Bone marrow (tissue), 2 donors: ENCODE results near the gene NES.

Source experiments
- DNase-seq, 2 donors: peaks; one replicate each; lab custom pipeline; 2025; lab: John Stamatoyannopoulos, UW

The NES gene

DNA sequence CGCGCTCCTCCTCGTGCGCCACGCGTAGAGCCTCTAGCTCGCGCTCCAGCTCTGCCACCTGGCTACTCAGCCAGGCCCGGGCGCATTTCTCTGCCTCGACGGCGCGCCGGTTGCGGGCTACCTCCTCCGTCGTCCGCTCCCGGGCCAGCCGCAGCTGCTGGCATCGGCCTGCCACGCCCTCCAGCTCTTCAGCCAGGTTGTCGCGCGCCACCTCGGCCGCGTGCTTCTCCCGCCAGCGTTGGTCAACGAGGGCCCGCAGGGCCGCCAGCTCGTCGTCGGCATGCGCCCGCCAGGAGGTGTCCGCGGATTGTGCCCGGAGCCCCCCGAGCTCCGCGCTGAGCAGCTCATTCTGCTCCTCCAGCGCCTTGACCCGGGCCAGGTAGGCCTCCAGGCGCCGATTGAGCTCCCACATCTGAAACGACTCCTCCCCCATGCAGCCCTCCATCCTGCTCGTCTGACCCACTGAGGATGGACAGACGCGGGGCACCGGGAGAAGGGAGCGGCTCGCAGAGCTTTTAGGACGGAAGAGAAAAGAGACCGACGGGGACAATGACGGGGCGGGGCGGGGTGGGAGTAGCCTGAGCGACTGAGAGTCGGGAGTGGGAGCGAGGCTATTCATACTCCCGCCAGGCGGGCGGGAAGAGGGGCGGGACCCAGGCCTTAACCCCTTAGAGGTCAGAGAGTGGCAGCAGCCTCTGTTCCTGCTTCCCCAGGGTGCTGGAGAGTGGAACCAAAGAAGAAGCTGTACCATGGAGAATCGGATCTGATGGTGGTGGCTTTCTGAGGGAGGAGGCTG, at the start of gene NES:
NES (minus strand) TSS at position 588 of the 796 bp plus-strand sequence; CDS start at position 445, 143 bp downstream.
- no peak for DNase-seq

DNA sequence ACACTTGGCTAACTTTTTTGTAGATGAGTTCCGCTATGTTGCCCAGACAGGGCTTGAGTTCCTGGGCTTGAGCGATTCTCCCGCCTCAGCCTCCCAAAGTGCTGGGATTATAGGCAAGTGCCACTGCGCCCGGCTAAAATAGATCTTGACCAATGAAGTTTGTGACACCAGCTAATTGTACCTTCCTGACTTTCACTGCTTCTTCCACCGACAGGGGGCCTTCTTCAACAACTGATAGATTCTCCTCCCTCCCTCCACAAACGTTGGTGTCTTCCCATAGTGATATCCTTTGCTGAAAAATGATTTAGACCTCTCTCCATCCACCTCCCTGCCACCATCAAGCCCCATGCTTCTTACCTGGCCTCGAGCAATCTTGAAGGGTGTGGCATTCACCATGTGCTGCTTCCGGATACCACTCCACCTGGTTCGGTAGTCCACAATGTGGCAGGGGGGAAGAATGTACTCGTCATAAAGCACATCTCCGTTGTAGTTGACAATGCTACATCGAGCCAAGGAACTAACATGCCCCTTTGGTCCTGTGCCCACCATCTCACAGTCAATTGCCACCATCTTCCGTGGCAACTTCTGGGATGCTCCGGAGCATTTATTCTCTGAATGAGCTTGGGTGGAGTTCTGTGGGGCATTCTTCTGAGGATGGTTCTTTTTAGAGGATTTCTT, 49.5 kb upstream of the NES start:
- DNase-seq = peak in 1 of 2 donors; percentile 26

- peak; percentile 70 to 79 for DNase-seq
Measured at GRCh38 chr1:156725683-156726280, 48.6 kb upstream of the NES start.

DNA sequence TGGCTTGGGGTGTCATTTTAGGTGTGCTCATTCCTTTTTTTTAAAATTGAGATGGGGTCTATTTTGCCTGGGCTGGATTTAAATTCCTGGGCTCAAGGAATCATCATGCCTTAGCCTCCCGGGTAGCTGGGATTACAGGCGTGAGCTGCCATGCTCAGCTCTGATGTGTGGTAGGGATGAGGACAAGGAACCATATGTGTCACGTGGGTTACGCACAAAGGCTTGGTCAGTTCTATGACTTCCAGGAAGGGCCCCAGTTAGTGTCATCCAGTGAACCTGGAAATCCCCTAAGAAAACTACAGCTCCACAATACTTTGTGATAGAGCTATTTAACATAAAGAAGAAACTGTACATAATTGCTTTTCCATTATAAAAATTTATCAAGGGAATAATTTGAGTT, 44.3 kb upstream of the NES start:
- no peak for DNase-seq

DNA sequence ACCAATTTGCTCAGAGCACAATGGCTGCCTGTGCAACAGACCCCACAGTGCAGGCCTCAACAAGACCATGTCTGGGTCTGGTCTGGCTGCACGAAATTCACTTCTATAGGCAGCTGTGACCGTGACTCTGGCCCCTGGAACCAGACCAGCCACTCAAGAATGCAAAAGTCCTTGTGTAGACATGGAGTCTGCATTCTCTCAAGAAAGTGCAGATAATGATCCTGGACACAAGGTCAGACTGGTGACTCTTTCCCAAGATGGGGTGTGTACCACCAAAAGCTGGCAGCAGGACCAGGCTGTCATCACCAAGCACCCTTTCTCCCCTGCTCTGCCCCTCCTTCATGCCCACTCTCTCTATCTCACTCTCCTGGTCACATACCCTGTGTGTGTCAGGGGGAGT, 43.9 kb upstream of the NES start:
- no peak for DNase-seq

- no peak for DNase-seq
Measured at GRCh38 chr1:156717351-156717750, 40.1 kb upstream of the NES start.

DNA sequence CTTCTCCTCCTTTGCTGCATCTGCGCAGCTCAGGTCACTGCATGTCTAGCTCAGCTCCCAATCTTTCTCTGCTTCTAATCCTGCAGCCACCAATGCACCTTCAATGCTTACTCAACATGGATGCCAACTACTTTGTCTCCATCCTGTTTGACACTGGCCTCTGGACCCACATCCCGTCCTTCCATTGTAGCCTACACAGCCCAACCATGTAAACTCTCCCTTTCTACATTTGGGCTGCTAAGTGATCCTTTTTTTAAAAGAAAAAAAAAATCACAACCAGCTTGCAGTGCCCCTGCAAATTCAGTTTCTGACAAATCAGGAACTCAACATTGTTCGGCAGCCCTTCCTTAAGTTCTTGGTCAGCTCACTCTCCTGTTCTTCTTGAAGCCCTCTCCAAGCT, 37.6 kb upstream of the NES start:
- no peak for DNase-seq

DNA sequence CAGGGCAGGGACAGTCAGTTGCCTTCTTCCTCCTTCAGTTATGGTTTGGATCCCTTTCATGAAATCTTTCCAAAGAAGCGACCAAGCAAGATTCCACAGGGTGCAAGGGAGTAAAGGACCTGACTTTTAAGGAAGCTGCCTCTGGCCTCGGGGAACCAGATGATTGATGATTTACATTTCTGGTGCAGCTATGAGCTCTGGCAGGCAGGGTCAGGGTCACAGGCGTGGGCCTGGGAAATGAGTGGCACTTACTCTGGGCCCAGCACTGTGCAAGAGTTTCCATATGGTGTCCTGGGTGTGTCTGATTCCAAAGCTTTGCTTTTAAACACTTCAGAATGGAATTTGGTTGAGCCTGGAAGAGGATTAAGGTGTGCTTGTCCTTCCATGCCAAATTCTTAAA, 35.4 kb upstream of the NES start:
- no peak for DNase-seq

GRCh38 chr1:156711011-156711817, 34.0 kb upstream of the NES start:
- no peak for DNase-seq

DNA sequence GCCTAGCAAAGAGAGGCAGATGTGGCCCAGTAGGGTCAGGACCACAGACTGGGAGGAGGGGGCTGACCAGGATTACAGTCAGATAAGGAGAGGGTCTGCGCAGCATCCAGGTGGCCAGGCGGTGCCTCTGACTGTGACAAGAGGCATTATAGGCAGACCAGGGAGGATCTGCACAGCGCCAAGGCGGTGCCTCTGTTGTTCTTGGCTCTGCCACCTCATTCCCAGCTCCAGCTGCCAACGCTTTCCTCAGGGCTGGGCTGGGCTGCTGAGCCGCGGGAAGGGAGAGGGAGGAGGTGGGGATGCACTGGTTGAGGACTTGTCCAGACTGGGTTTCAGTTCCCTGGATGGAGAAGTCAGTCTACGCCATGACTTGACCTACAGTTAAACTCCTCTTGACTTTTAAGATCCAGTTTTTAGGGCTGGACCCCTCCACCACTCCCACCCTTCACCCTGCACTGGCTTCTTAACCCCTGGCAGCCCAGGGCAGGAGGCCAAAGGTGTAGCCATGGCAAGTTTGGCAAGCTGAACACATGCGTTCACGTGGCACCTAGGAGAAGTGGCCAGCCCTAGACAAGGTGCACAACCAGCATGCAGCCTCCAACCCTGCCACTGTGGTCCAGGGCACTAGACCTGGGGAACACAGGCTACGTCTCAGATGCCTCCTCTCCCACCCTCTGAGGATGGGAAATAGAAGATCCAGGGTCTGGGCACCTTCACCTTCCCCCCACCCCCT, 32.7 kb upstream of the NES start:
- DNase-seq = no peak

DNA sequence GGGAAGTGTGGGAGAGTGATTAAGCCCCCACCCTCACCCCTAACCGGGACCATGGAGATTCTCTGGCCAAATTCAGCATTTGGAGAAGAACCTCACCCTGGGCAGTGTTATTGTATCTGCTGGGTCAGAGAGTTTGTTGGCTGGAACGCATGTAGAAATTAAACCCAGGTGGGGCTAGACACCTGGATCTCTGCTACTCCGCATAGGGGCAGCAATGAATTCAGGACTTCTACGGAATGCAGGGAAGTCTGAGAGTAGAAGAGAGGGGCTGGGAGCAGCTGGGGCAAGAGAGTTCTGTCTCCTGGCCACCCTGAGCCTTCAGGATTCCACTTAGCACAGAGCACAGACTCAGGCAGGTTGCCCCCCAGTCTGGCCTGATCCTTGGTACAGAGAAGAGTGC, 31.8 kb upstream of the NES start:
- DNase-seq = no peak

DNA sequence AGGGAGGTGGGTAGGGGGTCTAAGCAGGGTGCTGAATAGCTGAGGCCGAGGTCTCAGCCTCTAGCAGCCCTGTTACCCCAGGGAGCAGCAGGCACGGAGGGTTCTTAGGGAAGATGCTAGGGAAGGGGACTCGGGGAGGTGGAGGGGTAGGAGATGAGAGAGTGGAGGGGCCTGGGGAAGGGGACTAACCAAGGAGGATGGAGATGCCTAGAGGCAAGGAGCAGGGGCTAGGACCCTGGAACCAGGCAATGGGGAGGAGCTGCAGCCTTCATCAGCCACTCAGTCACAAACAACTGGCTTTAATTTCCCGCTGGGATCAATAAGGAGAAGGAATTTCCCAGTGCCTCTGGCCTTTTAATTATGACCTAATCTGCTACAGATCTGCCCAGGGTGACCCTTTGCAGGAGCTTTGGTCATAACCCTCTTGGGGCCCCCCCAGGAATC, 31.0 kb upstream of the NES start:
- no peak for DNase-seq

DNA sequence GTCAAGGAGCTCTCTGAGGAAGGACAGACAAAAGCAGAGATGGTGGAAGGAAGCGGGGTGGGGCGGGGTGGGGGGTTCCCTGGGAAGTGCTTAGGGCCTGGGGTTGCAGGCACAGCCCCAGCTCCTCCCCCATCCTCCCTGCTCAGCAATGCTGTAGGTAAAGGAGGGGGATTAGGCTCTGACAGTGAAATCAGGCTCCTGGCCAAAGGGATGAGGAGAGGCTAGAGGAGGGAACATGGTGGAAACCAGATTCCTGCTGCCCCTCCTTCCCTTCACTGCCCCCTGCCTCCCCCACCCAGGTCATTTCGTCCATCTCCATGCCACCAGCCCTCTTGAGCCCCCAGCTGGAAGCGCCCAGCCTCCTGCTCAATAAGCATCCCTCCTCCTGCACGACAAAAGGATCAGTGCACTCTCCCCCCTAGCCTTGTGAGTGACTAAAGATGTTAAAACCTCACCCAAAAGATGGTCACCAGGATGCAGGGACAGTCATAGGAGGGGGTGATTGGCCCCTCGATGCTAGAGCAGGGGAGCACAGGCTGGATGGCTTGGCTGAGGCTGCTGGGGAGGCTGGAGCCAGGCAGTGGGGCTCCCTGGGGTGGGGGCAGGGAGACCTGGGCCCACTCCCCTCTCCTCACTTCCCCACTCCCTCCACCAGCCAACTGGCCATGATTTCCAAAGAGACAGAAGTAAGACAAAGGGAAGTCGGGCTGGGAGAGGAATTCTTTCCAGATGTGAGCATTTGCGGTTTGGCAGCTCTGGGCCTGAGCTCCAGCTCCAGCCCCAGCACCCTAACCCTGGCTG, 30.4 kb upstream of the NES start:
- DNase-seq = no peak

- no peak for DNase-seq
Measured at GRCh38 chr1:156706657-156707416, 29.6 kb upstream of the NES start.

DNA sequence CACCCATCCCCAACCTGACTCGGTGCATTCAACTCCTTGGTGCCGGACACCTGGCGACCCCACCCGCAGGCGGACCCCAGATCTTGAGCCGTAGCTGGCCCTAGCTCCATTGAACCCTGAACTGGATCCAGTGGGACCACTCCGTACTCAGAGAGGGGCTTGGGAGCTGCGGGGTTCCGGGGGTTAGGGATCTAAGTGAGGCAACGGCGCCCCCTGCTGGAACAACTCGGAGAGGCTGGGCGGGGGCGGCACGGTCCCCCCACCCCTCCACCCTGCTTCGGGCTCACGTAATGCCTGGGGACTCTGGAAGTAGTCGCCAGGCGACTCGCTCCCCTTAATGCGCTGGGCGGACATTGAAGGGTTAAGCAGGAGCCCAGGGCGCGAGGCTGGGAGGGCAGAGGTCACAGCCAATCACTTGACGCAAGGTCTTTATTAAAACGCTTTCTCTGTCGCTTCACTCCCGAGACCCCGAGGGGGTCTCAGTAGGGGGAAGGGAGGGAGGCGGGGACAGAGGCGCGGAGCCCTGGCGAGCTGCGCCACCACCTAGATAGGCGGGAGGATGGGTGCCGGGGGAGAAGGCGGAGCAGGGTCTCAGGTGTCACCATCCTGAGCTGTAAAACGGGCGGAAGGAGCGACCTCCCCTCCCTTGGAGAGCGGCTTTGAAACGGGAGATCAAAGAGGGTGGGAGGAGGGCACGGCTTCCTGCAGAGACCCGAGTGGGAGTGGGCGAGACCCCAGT, 28.9 kb upstream of the NES start:
- peak in 1 of 2 donors; percentile 21 for DNase-seq

DNA sequence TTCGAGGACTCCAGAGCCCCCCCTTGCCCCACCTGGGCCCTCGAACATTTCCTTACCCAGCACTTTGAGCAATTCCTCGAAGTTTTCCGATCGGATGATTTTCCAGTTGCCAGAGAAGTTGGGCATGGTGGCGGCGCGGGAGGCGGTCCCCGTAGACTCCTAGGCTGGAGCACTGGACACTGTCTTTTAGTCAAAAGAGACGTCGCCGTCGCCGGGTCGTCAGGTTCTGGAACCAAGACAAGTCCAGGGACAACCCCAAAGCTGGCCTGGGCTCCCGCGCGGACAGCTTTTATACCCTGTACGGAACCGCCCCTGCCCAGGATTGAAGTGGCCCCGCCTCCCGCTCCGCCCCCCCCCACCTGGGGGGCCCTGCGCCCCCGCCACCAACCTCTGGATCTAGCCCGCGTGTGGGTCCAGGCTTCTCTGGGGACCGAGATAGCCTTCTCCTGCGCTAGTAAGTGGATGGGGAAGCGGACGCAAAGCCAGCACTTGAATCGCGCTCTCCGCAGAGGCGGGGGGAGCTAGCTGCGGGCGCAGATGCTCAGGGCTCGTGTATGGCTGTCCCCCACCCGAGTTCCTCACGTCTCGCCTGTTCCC, 28.2 kb upstream of the NES start, which contains the start of gene CRABP2:
CRABP2 (minus strand) TSS at position 263 of the 597 bp plus-strand sequence; CDS start at position 126, 137 bp downstream.
- no peak for DNase-seq

- DNase-seq = no peak
Measured at GRCh38 chr1:156704930-156705320, 27.7 kb upstream of the NES start.

- no peak for DNase-seq
Measured at GRCh38 chr1:156704166-156704711, 27.0 kb upstream of the NES start.
